HL-60 (cell line): Measurements from ENCODE around the gene DNAJB5.

Experiments used
- CTCF ChIP-seq: IDR thresholded peaks from one replicate; pipeline ENCODE4 v1.5.1; 2011; ENCODE audit warnings: low read length, control low read depth, inconsistent platforms; ENCODE audit not compliant: insufficient read depth
- POLR2AphosphoS5 ChIP-seq: IDR thresholded peaks from 2 replicates; pipeline ENCODE4 v1.6.1; 2012; ENCODE audit warnings: low read depth
- TF ChIP-seq, protein P1 (sequence below): IDR thresholded peaks from 2 replicates; pipeline ENCODE4 v1.6.1; 2012; ENCODE audit warnings: low read depth; ENCODE audit not compliant: insufficient replicate concordance

- no peak for TF ChIP-seq CTCF
- TF ChIP-seq, protein P1, sequence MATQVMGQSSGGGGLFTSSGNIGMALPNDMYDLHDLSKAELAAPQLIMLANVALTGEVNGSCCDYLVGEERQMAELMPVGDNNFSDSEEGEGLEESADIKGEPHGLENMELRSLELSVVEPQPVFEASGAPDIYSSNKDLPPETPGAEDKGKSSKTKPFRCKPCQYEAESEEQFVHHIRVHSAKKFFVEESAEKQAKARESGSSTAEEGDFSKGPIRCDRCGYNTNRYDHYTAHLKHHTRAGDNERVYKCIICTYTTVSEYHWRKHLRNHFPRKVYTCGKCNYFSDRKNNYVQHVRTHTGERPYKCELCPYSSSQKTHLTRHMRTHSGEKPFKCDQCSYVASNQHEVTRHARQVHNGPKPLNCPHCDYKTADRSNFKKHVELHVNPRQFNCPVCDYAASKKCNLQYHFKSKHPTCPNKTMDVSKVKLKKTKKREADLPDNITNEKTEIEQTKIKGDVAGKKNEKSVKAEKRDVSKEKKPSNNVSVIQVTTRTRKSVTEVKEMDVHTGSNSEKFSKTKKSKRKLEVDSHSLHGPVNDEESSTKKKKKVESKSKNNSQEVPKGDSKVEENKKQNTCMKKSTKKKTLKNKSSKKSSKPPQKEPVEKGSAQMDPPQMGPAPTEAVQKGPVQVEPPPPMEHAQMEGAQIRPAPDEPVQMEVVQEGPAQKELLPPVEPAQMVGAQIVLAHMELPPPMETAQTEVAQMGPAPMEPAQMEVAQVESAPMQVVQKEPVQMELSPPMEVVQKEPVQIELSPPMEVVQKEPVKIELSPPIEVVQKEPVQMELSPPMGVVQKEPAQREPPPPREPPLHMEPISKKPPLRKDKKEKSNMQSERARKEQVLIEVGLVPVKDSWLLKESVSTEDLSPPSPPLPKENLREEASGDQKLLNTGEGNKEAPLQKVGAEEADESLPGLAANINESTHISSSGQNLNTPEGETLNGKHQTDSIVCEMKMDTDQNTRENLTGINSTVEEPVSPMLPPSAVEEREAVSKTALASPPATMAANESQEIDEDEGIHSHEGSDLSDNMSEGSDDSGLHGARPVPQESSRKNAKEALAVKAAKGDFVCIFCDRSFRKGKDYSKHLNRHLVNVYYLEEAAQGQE: no peak
- TF ChIP-seq POLR2AphosphoS5: no peak
Measured at GRCh38 chr9:34958411-34958982, 31.0 kb upstream of the DNAJB5 start.
